Activated T-helper 1 cell treated with anti-CD3 and anti-CD28 coated beads, Interleukin-12 subunit alpha, Interleukin-12 subunit beta, Interleukin-2, Interleukin-4 antibody, amounts not matched to agents 30 ng/mL and 10 ng/mL and 1 ng/mL, durations not matched to agents 14 hours and 24 hours and 36 hours (primary cell): ENCODE results near the gene CHRNA9. TPM values are rescaled to one million over a fixed set of nuclear protein-coding genes. Genes with fewer than 3 reads are reported as not detected.

Source experiments
- DNase-seq: peaks from one replicate; pipeline ENCODE4 v3.0.0; 2021; ENCODE audit warnings: low spot score
- H3K27ac Mint-ChIP-seq: one replicate; pipeline ENCODE4 v1.8.0; 2021; ENCODE audit warnings: mild to moderate bottlenecking, mixed read lengths
- H3K27me3 Mint-ChIP-seq: one replicate; pipeline ENCODE4 v1.8.0; 2022; ENCODE audit warnings: mild to moderate bottlenecking, moderate library complexity, mixed read lengths; ENCODE audit not compliant: insufficient read depth
- H3K36me3 Mint-ChIP-seq: one replicate; pipeline ENCODE4 v1.8.0; 2021; ENCODE audit warnings: low read depth, mixed read lengths
- H3K4me1 Mint-ChIP-seq: one replicate; pipeline ENCODE4 v1.8.0; 2021; ENCODE audit warnings: low read depth, mixed read lengths
- H3K4me3 Mint-ChIP-seq: one replicate; pipeline ENCODE4 v1.8.0; 2021; ENCODE audit warnings: mild to moderate bottlenecking, moderate library complexity, mixed read lengths
- H3K9me3 Mint-ChIP-seq: one replicate; pipeline ENCODE4 v1.8.0; 2021; ENCODE audit warnings: mixed read lengths
- intact Hi-C: fragments of 100-400 bp; cut with micrococcal nuclease; formaldehyde crosslinking; loops from one replicate; pipeline ENCODE4 v1.15.1; 2024
- total RNA-seq: library from RNA; stranded (reverse); gene quantifications from 2 replicates; pipeline ENCODE4 v1.2.3, GENCODE V29; 2022

Gene CHRNA9
- total RNA-seq, 1 donor from 2014 or later = not detected

DNA sequence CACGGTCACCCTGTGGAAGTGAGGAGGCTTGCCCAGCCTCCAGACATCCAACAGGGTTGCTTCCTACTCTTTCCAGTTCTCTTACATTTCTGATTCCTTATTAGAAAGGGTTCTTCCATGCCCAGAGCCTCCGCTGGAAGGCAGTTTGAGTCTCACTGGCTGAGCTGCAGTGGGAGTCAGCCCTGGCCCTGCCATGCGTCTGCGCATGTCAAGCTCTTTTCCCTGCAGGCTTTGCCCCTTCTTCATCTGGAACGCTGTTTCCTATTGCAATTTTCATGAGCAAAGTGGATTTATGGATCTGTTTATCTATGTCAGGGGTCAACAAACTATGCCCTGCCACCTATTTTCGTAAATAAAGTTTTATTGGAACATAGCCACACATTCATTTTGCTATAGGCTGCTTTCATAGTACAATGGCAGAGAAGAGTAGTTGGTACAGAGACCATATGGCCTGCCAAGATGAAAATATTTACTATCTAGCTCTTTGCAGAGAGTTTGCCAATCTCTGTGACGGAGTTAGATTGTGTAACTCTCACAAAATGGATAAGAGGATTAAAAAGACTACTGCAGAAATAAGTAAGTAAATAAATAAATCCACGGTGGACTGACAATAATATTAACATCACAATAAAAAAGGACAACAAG, 3.9 kb upstream of the CHRNA9 start:
- Mint-ChIP-seq H3K27me3 (no peaks in the 10 kb centered on the region), H3K9me3 (peaks cover 3% of the 10 kb centered on the region), H3K4me1 (no peaks in the 10 kb centered on the region), H3K36me3 (no peaks in the 10 kb centered on the region), H3K27ac (no peak overlapping the region), H3K4me3 (no peak overlapping the region)
- intact Hi-C loops = no loop called here
- DNase-seq = no peak

DNA sequence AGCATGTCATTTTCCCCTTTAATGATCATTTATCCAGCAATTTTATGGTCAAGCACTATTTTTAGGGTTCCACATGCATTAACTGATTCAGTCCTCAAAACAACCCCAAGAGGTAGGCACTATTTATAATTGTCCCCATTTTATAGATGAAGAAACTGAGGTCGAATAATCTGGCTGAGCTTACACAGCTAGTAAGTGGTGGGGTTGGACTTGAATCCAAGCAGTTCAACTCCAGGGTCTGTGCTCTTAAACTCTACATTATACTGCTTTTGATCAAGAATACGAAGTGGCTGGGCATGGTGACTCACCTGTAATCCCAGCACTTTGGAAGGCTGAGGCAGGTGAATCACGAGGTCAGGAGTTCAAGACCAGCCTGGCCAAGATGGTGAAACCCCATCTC, 3.2 kb upstream of the CHRNA9 start:
- no peaks in the 10 kb centered on the region for H3K4me1 Mint-ChIP-seq
- no peaks in the 10 kb centered on the region for H3K27me3 Mint-ChIP-seq
- DNase-seq = no peak
- peaks cover 3% of the 10 kb centered on the region for H3K9me3 Mint-ChIP-seq
- no peaks in the 10 kb centered on the region for H3K36me3 Mint-ChIP-seq
- intact Hi-C loops = no loop called here
- no peak overlapping the region for H3K4me3 Mint-ChIP-seq
- no peak overlapping the region for H3K27ac Mint-ChIP-seq

DNA sequence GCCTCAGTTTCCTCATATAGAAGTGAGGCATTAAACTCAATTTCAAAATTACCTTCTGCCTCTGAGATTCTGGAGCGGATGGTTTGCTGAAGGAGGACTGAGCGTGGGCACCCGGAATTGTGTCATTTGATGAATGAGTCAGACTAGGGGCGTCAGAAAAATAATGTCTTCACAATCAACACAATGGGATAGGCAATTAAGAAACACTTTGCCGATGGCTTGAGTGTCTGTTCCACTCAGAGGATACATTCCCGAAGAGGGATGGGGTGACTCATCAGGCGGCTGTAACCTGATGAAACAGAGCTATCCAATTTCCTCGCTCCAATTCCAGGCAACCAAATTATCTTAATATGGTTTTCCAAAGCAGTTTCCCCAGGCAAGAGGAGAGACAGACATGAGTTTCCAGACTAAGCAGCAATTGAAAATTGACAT, 1.2 kb upstream of the CHRNA9 start:
- Mint-ChIP-seq H3K4me1 (no peaks in the 10 kb centered on the region), H3K27ac (no peak overlapping the region), H3K9me3 (peaks cover 3% of the 10 kb centered on the region), H3K4me3 (no peak overlapping the region), H3K36me3 (no peaks in the 10 kb centered on the region), H3K27me3 (no peaks in the 10 kb centered on the region)
- no peak for DNase-seq
- intact Hi-C loops = no loop called here

DNA sequence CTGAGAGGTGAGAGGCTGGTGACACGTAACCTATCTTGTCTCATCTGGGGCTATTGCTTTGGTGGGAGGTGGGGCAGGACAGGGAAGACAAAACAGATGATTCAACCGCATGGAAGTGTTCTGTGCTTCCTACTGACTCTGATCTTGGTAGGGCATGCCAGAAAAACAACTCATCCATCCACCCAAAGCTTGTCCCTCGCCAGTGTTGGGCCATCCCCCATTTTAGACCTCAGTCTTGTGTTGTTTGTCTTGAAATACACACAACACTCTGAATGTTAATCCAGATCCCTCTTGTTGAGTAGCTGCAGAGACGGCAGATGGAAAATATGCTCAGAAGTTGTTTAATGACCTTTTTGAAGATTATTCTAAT, 377 bp downstream of the CHRNA9 start:
- no peak overlapping the region for H3K27ac Mint-ChIP-seq
- no peaks in the 10 kb centered on the region for H3K36me3 Mint-ChIP-seq
- intact Hi-C loops = no loop called here
- H3K4me1 Mint-ChIP-seq = peaks cover 7% of the 10 kb centered on the region
- no peak overlapping the region for H3K4me3 Mint-ChIP-seq
- no peaks in the 10 kb centered on the region for H3K27me3 Mint-ChIP-seq
- peaks cover 3% of the 10 kb centered on the region for H3K9me3 Mint-ChIP-seq
- no peak for DNase-seq

DNA sequence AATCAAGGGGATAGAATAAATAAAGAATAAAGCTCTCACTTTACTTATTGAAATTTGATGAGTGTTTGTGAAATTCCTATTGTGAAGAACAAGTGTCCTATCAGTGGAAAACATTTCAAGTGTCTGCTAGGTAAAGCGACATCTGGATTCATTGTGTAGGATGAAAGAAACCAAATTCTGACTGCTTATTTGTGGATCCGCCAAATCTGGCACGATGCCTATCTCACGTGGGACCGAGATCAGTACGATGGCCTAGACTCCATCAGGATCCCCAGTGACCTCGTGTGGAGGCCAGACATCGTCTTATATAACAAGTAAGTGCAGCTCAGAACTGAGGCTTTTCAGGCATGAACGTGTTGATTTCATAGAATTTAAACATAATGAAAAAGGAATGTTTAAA, 1.9 kb downstream of the CHRNA9 start:
- Mint-ChIP-seq H3K36me3 (no peaks in the 10 kb centered on the region), H3K4me1 (peaks cover 7% of the 10 kb centered on the region), H3K27me3 (no peaks in the 10 kb centered on the region), H3K27ac (no peak overlapping the region), H3K4me3 (no peak overlapping the region), H3K9me3 (peaks cover 3% of the 10 kb centered on the region)
- DNase-seq = no peak
- intact Hi-C loops = no loop called here

DNA sequence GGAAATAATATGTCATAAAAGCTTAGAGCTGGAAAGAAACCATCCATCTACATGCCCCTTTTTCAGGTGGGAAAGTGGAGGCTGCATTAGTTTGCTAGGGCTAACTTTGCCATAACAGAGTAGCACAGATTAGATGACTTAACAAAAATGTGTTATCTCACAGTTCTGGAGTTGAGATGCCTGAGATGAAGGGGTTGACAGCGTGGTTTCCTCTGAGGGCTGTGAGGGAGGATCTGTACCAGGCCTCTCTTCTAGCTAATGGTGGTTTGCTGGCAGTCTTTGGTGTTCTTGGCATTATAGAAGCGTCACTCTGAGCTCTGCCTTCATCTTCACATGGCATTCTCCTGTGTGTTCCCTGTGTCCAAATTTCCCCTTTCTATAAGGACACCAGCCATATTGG, 2.4 kb downstream of the CHRNA9 start:
- peaks cover 6% of the 10 kb centered on the region for H3K9me3 Mint-ChIP-seq
- intact Hi-C loops = no loop called here
- H3K27me3 Mint-ChIP-seq = peaks cover 3% of the 10 kb centered on the region
- H3K4me3 Mint-ChIP-seq = no peak overlapping the region
- DNase-seq = no peak
- H3K36me3 Mint-ChIP-seq = peaks cover 3% of the 10 kb centered on the region
- H3K27ac Mint-ChIP-seq = no peak overlapping the region
- peaks cover 7% of the 10 kb centered on the region for H3K4me1 Mint-ChIP-seq

DNA sequence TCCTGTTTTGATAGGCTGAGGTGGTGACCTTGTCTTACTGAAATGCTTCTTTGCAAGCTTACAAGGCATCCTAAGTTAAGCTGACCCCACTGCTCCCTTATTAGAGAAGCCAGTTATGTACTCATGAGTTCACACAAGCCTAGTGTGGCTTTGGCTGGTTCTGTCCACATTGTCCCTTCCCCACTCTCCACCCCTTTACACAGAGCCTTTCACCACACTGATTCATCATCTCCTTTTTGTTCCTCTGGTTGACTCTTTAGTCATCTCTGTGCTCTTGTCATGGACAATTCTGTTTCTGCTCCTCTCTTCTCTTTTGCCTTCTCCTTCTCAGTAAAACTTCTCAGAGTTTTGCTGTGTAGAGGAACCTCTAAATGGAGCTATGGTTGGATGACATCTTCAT, 4.9 kb downstream of the CHRNA9 start:
- Mint-ChIP-seq H3K36me3 (peaks cover 5% of the 10 kb centered on the region), H3K27ac (no peak overlapping the region), H3K4me1 (peaks cover 7% of the 10 kb centered on the region), H3K4me3 (no peak overlapping the region), H3K9me3 (peaks cover 5% of the 10 kb centered on the region), H3K27me3 (peaks cover 7% of the 10 kb centered on the region)
- intact Hi-C loops = loop anchor here (10.0 kb wide), 1 partner anchor 85 kb away; no protein-coding TSS in a partner anchor
- DNase-seq = no peak

DNA sequence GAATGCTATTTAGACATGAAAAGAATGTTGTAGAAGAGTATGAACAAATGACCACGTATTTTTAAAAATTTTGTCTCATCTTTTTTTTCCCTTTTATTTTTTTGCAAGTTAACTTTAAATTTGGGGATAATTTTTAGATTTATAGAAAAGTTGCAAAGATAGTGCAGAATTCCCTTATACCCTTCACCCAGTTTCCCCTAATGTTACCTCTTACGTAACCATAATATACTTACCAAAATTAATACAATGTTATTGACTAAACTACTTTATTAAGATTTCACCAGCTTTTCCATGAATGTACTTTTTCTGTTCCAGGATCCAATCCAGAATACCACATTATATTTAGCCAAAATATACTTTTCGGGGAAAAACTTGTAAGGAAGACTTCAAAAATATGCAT, 12.3 kb downstream of the CHRNA9 start:
- Mint-ChIP-seq H3K27ac (no peak overlapping the region), H3K27me3 (peaks cover 4% of the 10 kb centered on the region), H3K9me3 (peaks cover 3% of the 10 kb centered on the region), H3K4me1 (no peaks in the 10 kb centered on the region), H3K4me3 (no peak overlapping the region), H3K36me3 (peaks cover 2% of the 10 kb centered on the region)
- intact Hi-C loops = loop anchor here (10.0 kb wide), 1 partner anchor 77 kb away; no protein-coding TSS in a partner anchor
- DNase-seq = no peak

DNA sequence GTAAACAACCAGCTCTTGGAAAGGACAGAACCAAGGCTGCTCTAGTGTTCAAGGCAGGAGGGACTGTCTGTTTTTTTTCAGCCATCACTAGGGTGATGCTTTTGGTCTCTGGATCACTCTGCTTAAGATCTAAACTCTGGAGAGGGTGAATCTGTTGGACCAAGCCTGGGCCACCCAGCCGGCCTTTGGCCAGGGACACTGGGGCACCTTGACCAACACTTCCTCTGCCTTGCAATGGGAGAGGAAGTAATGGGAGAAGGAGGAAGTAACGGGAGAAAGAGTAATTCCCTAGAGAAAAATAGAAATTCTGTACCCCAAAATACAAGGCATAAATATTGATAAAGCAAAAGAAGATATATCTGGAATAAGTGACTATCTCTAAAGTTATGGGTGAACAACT, 12.9 kb downstream of the CHRNA9 start:
- no peaks in the 10 kb centered on the region for H3K9me3 Mint-ChIP-seq
- intact Hi-C loops = loop anchor here (10.0 kb wide), 1 partner anchor 77 kb away; no protein-coding TSS in a partner anchor
- DNase-seq = no peak
- no peak overlapping the region for H3K4me3 Mint-ChIP-seq
- H3K27me3 Mint-ChIP-seq = peaks cover 4% of the 10 kb centered on the region
- H3K27ac Mint-ChIP-seq = no peak overlapping the region
- no peaks in the 10 kb centered on the region for H3K36me3 Mint-ChIP-seq
- H3K4me1 Mint-ChIP-seq = no peaks in the 10 kb centered on the region

DNA sequence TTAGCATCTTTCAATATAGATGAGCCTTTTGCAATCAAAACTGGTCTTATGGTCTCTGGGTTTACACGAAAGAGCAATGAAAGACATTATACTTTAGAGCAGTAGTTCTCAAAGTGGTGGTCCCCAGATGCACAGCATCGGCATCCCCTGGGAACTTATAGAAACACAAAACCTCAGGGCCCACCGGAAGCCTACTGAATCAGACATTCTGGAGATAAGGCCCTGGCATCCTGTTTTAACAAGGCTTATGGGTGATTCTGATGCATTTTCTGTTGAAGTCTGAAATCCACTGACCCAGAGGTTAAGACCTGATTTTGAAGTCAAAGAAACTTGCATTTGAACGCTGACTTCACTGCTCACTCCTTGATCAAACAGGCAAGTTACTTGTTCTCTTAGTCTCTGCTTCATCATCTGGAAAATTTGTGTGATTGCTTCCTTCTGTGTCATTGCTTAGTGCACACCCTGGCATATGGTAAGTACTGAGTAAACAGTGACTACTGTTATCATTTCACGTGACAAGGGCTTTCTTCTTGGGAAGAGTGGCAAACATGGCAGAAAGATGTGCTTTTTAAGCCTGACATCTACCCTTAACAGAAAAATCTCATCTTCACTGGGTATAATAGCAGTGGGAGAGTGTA, 14.5 kb downstream of the CHRNA9 start:
- DNase-seq = no peak
- Mint-ChIP-seq H3K27me3 (peaks cover 4% of the 10 kb centered on the region), H3K4me1 (no peaks in the 10 kb centered on the region), H3K27ac (no peak overlapping the region), H3K9me3 (no peaks in the 10 kb centered on the region), H3K4me3 (no peak overlapping the region), H3K36me3 (no peaks in the 10 kb centered on the region)
- intact Hi-C loops = loop anchor here (10.0 kb wide), 1 partner anchor 75 kb away; no protein-coding TSS in a partner anchor

DNA sequence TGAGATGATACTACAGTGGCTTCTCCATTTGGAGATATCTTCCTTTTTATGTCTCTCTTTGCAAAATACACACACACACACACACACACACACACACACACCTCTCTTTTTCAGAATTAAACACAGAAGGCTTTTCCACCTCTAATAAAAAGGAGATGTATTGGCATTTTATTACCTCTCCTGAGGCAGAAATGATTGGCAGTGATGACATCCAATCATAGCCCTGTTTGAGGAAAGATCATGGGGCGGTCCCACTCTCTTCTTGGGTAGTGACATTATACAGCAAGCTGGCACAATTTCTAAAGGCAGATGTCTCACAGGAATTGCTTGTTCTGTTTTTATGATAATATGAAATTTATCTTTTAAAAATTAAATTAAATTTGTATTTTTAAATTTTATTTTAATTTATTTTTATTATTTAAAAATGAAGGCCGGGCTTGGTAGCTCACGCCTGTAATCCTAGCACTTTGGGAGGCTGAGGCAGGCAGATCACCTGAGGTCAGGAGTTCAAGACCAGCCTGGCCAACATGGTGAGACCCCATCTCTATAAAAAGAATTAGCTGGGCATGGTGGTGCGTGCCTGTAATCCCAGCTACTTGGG, 15.6 kb downstream of the CHRNA9 start:
- no peak overlapping the region for H3K4me3 Mint-ChIP-seq
- no peaks in the 10 kb centered on the region for H3K9me3 Mint-ChIP-seq
- H3K4me1 Mint-ChIP-seq = no peaks in the 10 kb centered on the region
- DNase-seq = no peak
- H3K27ac Mint-ChIP-seq = no peak overlapping the region
- intact Hi-C loops = no loop called here
- H3K36me3 Mint-ChIP-seq = no peaks in the 10 kb centered on the region
- peaks cover 1% of the 10 kb centered on the region for H3K27me3 Mint-ChIP-seq

DNA sequence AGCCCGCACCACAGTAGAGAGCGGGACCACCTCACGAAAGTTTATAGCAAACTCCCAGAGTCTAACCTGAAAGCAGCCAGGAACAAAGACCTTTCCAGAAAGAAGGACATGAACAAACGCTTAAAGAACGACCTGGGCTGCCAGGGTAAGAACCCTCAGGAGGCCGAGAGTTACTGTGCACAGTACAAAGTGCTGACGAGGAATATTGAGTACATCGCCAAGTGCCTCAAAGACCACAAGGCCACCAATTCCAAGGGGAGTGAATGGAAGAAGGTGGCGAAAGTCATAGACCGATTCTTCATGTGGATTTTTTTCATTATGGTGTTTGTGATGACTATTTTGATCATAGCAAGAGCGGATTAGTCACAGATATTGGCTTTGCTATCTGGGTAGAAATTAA, 19.0 kb downstream of the CHRNA9 start:
- no peak for DNase-seq
- no peaks in the 10 kb centered on the region for H3K4me1 Mint-ChIP-seq
- intact Hi-C loops = no loop called here
- H3K36me3 Mint-ChIP-seq = no peaks in the 10 kb centered on the region
- no peak overlapping the region for H3K4me3 Mint-ChIP-seq
- H3K27ac Mint-ChIP-seq = no peak overlapping the region
- H3K27me3 Mint-ChIP-seq = peaks cover 1% of the 10 kb centered on the region
- H3K9me3 Mint-ChIP-seq = no peaks in the 10 kb centered on the region

DNA sequence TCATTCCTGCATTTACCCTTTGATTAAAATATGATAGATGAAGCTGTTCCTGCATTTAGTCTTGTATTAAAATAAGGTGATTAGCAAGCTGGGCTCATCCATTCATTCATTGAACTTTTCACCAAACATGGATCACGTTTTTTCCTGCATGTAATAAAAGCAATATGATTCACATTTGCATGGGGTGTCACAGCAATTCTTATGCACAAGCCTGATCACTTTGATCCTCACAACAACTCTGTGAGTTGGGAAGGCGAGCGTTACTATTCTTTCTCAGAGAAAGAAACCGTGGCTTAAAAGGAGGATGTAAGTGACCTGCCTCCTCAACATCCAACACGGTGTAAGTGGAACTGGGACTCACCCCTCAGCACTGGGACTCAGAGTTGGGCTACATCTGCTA, 20.0 kb downstream of the CHRNA9 start:
- H3K27me3 Mint-ChIP-seq = peaks cover 1% of the 10 kb centered on the region
- no peak overlapping the region for H3K4me3 Mint-ChIP-seq
- no peak for DNase-seq
- no peaks in the 10 kb centered on the region for H3K36me3 Mint-ChIP-seq
- no peaks in the 10 kb centered on the region for H3K4me1 Mint-ChIP-seq
- H3K9me3 Mint-ChIP-seq = no peaks in the 10 kb centered on the region
- intact Hi-C loops = no loop called here
- no peak overlapping the region for H3K27ac Mint-ChIP-seq
